ENCODE results near the gene LAMC1. TPM values are rescaled to one million over a fixed set of nuclear protein-coding genes. Genes with fewer than 3 reads are reported as not detected.

Gene LAMC1
- total and polyA plus RNA-seq, 2 of the 4 experiments (the other 2 are of a cell fraction): 249 to 394 TPM

- no peaks in the 10 kb centered on the region for H3K9me3 ChIP-seq (ENCODE audit: control insufficient read depth, insufficient read depth, low read length)
- H3K36me3 ChIP-seq (ENCODE audit: control insufficient read depth, insufficient read depth, low read length): peaks cover 2% of the 10 kb centered on the region
- no peak overlapping the region for H2BK5ac ChIP-seq (ENCODE audit: low read depth, low read length, poor library complexity, severe bottlenecking)
- H3K27me3 ChIP-seq (ENCODE audit: control insufficient read depth, insufficient read depth, low read length): no peaks in the 10 kb centered on the region
- H3K4me3 ChIP-seq (ENCODE audit: insufficient read depth, low read depth, low read length): no peak overlapping the region
- H3K4ac ChIP-seq (ENCODE audit: low read depth, low read length): no peak overlapping the region
- H2AFZ ChIP-seq (replicated peaks; ENCODE audit: low read length, poor library complexity): no peak overlapping the region
- no peak overlapping the region for H3K14ac ChIP-seq (replicated peaks; ENCODE audit: low read depth, low read length)
- in situ Hi-C loops (cut with MboI; ENCODE audit: low sequenced_read_pairs): no loop called here
- no peak for ATAC-seq (ENCODE audit: low read depth)
- BruUV-seq (replicated peaks): no TSS peak
- H3K56ac ChIP-seq (ENCODE audit: extremely low read depth, insufficient read depth, low read length): no peak overlapping the region
- no peak overlapping the region for H3K23ac ChIP-seq (ENCODE audit: low read depth, low read length)
- H3K9ac ChIP-seq (ENCODE audit: low read depth, low read length): no peak overlapping the region
- no peak overlapping the region for H2BK120ac ChIP-seq (ENCODE audit: low read depth, low read length)
- intact Hi-C loops (cut with micrococcal nuclease): no loop called here
- no peak overlapping the region for H3K18ac ChIP-seq (ENCODE audit: low read depth, low read length)
- peaks cover 6% of the 10 kb centered on the region; the same call in 1 of the 2 replicates for H3K4me1 ChIP-seq (ENCODE audit: control insufficient read depth, insufficient read depth, low read length)
- H2BK20ac ChIP-seq (ENCODE audit: low read depth, low read length): no peak overlapping the region
- no peak overlapping the region for H4K91ac ChIP-seq (ENCODE audit: insufficient read depth, low read depth, low read length)
- no peak overlapping the region for H2AK5ac ChIP-seq (ENCODE audit: low read depth, low read length)
- no peak overlapping the region for H2AK9ac ChIP-seq (replicated peaks; ENCODE audit: low read depth, low read length, poor library complexity)
- H4K8ac ChIP-seq (ENCODE audit: low read depth in 2 of 2, low read length in 2 of 2): no peak overlapping the region
- no peak for DNase-seq
- peaks cover 14% of the 10 kb centered on the region for H3K9me1 ChIP-seq (ENCODE audit: insufficient read depth, low read length)
- H4K20me1 ChIP-seq (ENCODE audit: insufficient read depth, low read length): peaks cover 87% of the 10 kb centered on the region
- no CpG with 5 or more reads among the region's 7 CpGs for WGBS, 2 experiments (ENCODE audit: extremely low coverage in 2 of 2, insufficient read length in 1 of 2)
- no peak overlapping the region for H4K5ac ChIP-seq (ENCODE audit: low read depth, low read length)
- TF ChIP-seq FOS (IDR thresholded peaks at IDR 0.05; ENCODE audit: low read depth, low read length): no peak
- no peak overlapping the region for H3K27ac ChIP-seq (ENCODE audit: insufficient read depth, low read length)
- no peak overlapping the region for H3K4me2 ChIP-seq (ENCODE audit: low read depth, low read length)
- no peak overlapping the region for H2BK15ac ChIP-seq (ENCODE audit: low read depth, low read length)
- dilution Hi-C loops (cut with HindIII; ENCODE audit: low sequenced_read_pairs, unreplicated experiment): no loop called here
- peaks cover 6 to 54% of the 10 kb centered on the region in 2 experiments; a peak in 3 of 4 replicates for H3K79me1 ChIP-seq (ENCODE audit: low read depth in 1 of 2, low read length in 2 of 2)
- POLR2A ChIA-PET (ENCODE audit: unreplicated experiment): no interaction called here
- CTCF ChIA-PET: no interaction called here
Observed at GRCh38 chr1:183048087-183049085, 25.2 kb downstream of the LAMC1 start.

Measured in IMR-90 (cell line).